B cell (primary cell): ENCODE data around the gene NEGR1.

ENCODE experiments used
- EZH2 ChIP-seq: IDR thresholded peaks from 2 replicates; pipeline ENCODE4 v1.6.1; 2012; ENCODE audit warnings: borderline replicate concordance, low read depth, mild to moderate bottlenecking, moderate library complexity, low read length; ENCODE audit not compliant: insufficient read depth, poor library complexity, severe bottlenecking
- TF ChIP-seq, protein P1 (sequence below): fragments of 200-600 bp; IDR thresholded peaks from one replicate; pipeline ENCODE4 v1.8.0; 2022; ENCODE audit warnings: antibody characterized with exemption, mild to moderate bottlenecking

DNA sequence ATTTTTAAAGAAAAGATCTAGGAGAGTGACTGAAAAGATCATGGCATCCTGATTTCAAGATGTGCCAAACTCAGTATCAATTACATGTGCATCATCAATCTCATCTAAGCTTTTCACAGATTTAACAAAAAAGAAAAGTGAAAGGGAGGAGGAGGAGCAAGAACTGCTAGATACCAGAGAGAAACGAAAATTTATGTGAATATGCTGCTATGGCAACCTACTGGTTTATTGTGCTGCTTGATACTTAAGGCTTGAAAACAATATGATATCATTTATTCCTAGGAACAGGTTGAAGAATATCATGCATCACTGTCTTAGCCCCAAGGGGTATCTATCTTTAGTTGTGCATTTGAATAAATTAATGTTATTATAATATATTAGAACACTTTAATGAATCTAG lies 683.0 kb downstream of the NEGR1 start:
- TF ChIP-seq, protein P1, sequence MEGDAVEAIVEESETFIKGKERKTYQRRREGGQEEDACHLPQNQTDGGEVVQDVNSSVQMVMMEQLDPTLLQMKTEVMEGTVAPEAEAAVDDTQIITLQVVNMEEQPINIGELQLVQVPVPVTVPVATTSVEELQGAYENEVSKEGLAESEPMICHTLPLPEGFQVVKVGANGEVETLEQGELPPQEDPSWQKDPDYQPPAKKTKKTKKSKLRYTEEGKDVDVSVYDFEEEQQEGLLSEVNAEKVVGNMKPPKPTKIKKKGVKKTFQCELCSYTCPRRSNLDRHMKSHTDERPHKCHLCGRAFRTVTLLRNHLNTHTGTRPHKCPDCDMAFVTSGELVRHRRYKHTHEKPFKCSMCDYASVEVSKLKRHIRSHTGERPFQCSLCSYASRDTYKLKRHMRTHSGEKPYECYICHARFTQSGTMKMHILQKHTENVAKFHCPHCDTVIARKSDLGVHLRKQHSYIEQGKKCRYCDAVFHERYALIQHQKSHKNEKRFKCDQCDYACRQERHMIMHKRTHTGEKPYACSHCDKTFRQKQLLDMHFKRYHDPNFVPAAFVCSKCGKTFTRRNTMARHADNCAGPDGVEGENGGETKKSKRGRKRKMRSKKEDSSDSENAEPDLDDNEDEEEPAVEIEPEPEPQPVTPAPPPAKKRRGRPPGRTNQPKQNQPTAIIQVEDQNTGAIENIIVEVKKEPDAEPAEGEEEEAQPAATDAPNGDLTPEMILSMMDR, result no peak
- TF ChIP-seq EZH2, result no peak
